ENCODE data around the gene BICD1.

BICD1 gene

DNA sequence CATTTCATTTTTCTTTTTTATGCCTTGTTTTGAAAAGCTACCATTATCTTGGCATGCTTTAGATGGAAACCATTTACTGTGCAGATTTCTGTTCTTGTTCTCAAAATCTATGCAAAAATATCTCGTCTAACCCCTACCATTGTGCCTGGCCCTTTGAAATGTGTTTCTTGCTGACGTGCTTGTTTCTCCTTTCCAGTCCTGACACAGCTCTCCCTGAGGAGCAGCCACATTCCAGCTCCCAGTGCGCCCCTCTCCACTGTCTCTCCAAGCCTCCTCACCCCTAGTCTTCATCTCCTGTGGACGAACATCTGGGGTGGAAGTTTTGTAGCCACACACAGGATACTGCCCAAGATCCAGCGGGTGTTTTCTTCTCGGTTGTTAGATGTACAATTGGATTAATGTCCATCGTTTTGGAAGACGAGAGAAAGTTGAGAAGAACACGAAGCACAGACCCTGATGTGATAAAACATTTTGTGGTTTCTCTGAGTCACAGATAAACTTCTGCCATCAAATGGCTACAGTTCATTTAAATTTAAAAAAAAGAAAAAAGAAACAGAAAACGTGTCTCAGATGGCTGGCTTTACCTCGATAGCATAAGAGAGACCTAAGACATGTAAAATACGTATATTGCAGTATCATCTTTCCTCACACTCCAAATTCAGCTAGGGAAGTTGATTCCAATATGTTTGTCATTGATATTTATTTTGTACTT is 270.9 kb downstream of the BICD1 start:
- TF ChIP-seq, protein P1, sequence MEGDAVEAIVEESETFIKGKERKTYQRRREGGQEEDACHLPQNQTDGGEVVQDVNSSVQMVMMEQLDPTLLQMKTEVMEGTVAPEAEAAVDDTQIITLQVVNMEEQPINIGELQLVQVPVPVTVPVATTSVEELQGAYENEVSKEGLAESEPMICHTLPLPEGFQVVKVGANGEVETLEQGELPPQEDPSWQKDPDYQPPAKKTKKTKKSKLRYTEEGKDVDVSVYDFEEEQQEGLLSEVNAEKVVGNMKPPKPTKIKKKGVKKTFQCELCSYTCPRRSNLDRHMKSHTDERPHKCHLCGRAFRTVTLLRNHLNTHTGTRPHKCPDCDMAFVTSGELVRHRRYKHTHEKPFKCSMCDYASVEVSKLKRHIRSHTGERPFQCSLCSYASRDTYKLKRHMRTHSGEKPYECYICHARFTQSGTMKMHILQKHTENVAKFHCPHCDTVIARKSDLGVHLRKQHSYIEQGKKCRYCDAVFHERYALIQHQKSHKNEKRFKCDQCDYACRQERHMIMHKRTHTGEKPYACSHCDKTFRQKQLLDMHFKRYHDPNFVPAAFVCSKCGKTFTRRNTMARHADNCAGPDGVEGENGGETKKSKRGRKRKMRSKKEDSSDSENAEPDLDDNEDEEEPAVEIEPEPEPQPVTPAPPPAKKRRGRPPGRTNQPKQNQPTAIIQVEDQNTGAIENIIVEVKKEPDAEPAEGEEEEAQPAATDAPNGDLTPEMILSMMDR (IDR thresholded peaks at IDR 0.05; ENCODE audit: low read depth, low read length, poor library complexity, severe bottlenecking) = no peak
- no peak for TF ChIP-seq EZH2phosphoT487 (IDR thresholded peaks at IDR 0.05; ENCODE audit: borderline replicate concordance, low read length)
- Histone ChIP-seq H3F3A (ENCODE audit: control insufficient read depth, insufficient read depth) (peaks cover 4% of the 10 kb centered on the region; the same call in 1 of the 2 replicates), H3K27me3 (ENCODE audit: control insufficient read depth, low read length) (0 out of 2 replicates have a peak, but pooled peaks cover 5% of the 10 kb centered on the region), H3K79me2 (ENCODE audit: control insufficient read depth, low read length) (no peaks in the 10 kb centered on the region), H3K9me2 (replicated peaks; ENCODE audit: control insufficient read depth, low read length) (no peaks in the 10 kb centered on the region), H3K27ac (ENCODE audit: low read depth, low read length) (no peak overlapping the region), H3K36me3 (ENCODE audit: control insufficient read depth, low read length) (no peaks in the 10 kb centered on the region), H3K4me3 (ENCODE audit: low read length) (no peak overlapping the region), H3K4me1 (ENCODE audit: control insufficient read depth, low read length) (no peaks in the 10 kb centered on the region), H3K4me2 (ENCODE audit: low read length) (no peak overlapping the region), H4K20me1 (ENCODE audit: control insufficient read depth, insufficient read depth, low read depth, low read length) (no peaks in the 10 kb centered on the region), H3K9me3 (ENCODE audit: control insufficient read depth, insufficient read depth, low read length) (no peaks in the 10 kb centered on the region)

DNA sequence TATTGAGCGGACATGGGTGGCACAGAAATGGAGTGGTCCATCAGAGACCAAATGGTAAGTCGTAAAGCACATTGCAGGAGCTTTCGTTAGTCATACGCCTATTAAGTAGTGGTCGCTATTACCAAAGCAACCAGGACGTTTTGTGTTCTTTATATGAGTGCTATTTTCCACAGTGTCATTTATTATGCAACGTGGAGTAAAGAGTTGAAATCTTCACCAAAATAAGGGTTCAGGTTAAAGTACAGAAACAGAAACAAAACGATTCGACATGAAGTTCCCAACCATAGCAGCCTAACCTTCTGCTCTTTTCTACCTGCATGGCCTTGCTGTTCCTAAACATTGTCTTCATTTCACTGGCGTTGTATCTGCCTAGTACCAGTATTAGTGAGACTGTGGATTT is 272.6 kb downstream of the BICD1 start:
- no peaks in the 10 kb centered on the region for H3K9me3 ChIP-seq (ENCODE audit: control insufficient read depth, insufficient read depth, low read length)
- no peak overlapping the region for H3K27ac ChIP-seq (ENCODE audit: low read depth, low read length)
- H3K4me2 ChIP-seq (ENCODE audit: low read length) = no peak overlapping the region
- H3F3A ChIP-seq (ENCODE audit: control insufficient read depth, insufficient read depth) = peaks cover 4% of the 10 kb centered on the region; the same call in 1 of the 2 replicates
- no peak overlapping the region for H3K4me3 ChIP-seq (ENCODE audit: low read length)
- no peaks in the 10 kb centered on the region for H4K20me1 ChIP-seq (ENCODE audit: control insufficient read depth, insufficient read depth, low read depth, low read length)
- no peaks in the 10 kb centered on the region for H3K4me1 ChIP-seq (ENCODE audit: control insufficient read depth, low read length)
- H3K36me3 ChIP-seq (ENCODE audit: control insufficient read depth, low read length) = no peaks in the 10 kb centered on the region
- no peaks in the 10 kb centered on the region for H3K79me2 ChIP-seq (ENCODE audit: control insufficient read depth, low read length)
- H3K9me2 ChIP-seq (replicated peaks; ENCODE audit: control insufficient read depth, low read length) = no peaks in the 10 kb centered on the region
- TF ChIP-seq EZH2phosphoT487 (IDR thresholded peaks at IDR 0.05; ENCODE audit: borderline replicate concordance, low read length) = no peak
- TF ChIP-seq, protein P1 (IDR thresholded peaks at IDR 0.05; ENCODE audit: low read depth, low read length, poor library complexity, severe bottlenecking) = no peak
- H3K27me3 ChIP-seq (ENCODE audit: control insufficient read depth, low read length) = 0 out of 2 replicates have a peak, but pooled peaks cover 5% of the 10 kb centered on the region

DNA sequence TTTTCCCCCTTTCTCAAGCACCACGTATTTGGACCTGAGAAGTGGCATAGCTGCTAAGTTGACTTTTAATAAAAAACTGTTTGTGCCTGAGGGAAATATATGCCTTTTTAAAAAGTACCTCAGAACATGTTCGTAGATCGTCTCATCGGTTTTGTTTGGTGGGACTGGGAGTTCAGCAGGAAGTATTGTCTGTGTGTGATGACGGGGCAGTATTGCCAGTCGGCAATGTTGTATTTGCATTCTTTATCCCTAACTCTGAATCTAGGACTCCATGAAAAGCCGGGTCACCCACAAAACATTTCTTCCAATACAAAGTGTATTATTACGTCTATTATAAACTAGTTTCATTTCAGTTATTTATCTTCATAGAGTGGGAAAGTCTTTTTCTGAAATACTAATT is 273.0 kb downstream of the BICD1 start:
- Histone ChIP-seq H3K27me3 (ENCODE audit: control insufficient read depth, low read length) (0 out of 2 replicates have a peak, but pooled peaks cover 5% of the 10 kb centered on the region), H3K27ac (ENCODE audit: low read depth, low read length) (no peak overlapping the region), H3K79me2 (ENCODE audit: control insufficient read depth, low read length) (no peaks in the 10 kb centered on the region), H3F3A (ENCODE audit: control insufficient read depth, insufficient read depth) (peaks cover 4% of the 10 kb centered on the region; the same call in 1 of the 2 replicates), H3K9me3 (ENCODE audit: control insufficient read depth, insufficient read depth, low read length) (no peaks in the 10 kb centered on the region), H3K9me2 (replicated peaks; ENCODE audit: control insufficient read depth, low read length) (no peaks in the 10 kb centered on the region), H3K4me2 (ENCODE audit: low read length) (no peak overlapping the region), H4K20me1 (ENCODE audit: control insufficient read depth, insufficient read depth, low read depth, low read length) (no peaks in the 10 kb centered on the region), H3K36me3 (ENCODE audit: control insufficient read depth, low read length) (no peaks in the 10 kb centered on the region), H3K4me3 (ENCODE audit: low read length) (no peak overlapping the region), H3K4me1 (ENCODE audit: control insufficient read depth, low read length) (no peaks in the 10 kb centered on the region)
- no peak for TF ChIP-seq EZH2phosphoT487 (IDR thresholded peaks at IDR 0.05; ENCODE audit: borderline replicate concordance, low read length)
- TF ChIP-seq, protein P1 (IDR thresholded peaks at IDR 0.05; ENCODE audit: low read depth, low read length, poor library complexity, severe bottlenecking) = no peak

All from DOHH2 (cell line).